ENCODE measurements around the gene GAN. TPM values are rescaled to one million over a fixed set of nuclear protein-coding genes. Genes with fewer than 3 reads are reported as not detected.

GAN gene
- total RNA-seq, 1 experiment from 2014 or later = 25.4 TPM

DNA sequence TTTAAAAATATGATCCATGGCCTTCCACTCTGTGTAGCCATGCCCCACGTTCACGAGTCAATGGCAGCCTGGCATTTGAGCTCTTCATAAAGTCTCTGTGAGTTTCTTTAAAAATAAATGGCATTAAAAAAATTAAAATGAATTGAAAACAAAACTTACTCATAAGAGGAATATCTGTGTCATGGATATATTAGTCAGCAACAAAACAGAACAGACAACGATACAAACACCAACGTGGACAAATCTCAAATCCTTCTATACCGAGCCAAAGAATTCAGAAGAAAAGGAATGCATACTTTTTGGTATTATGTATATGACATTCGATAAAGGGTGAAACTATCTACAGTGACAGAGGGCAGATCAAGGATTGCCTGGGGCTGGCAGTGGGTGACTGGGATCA lies 121.6 kb downstream of the GAN start:
- Mint-ChIP-seq H3K4me3 (no peak overlapping the region), H3K27ac (no peak overlapping the region), H3K9me3 (no peaks in the 10 kb centered on the region), H3K4me1 (peaks cover 12% of the 10 kb centered on the region), H3K36me3 (no peaks in the 10 kb centered on the region), H3K27me3 (ENCODE audit: low read depth) (peaks cover 4% of the 10 kb centered on the region)
- ATAC-seq (no peak), DNase-seq (ENCODE audit: low spot score) (no peak)
- no peak for TF ChIP-seq TEAD4 (CRISPR knock-in tag; IDR thresholded peaks at IDR 0.05)
- no peak for TF ChIP-seq RORB (CRISPR knock-in tag; IDR thresholded peaks at IDR 0.05)
- TF ChIP-seq ZNF138 (CRISPR knock-in tag; conservative IDR thresholded peaks at IDR 0.05) = no peak
- TF ChIP-seq, protein P1, sequence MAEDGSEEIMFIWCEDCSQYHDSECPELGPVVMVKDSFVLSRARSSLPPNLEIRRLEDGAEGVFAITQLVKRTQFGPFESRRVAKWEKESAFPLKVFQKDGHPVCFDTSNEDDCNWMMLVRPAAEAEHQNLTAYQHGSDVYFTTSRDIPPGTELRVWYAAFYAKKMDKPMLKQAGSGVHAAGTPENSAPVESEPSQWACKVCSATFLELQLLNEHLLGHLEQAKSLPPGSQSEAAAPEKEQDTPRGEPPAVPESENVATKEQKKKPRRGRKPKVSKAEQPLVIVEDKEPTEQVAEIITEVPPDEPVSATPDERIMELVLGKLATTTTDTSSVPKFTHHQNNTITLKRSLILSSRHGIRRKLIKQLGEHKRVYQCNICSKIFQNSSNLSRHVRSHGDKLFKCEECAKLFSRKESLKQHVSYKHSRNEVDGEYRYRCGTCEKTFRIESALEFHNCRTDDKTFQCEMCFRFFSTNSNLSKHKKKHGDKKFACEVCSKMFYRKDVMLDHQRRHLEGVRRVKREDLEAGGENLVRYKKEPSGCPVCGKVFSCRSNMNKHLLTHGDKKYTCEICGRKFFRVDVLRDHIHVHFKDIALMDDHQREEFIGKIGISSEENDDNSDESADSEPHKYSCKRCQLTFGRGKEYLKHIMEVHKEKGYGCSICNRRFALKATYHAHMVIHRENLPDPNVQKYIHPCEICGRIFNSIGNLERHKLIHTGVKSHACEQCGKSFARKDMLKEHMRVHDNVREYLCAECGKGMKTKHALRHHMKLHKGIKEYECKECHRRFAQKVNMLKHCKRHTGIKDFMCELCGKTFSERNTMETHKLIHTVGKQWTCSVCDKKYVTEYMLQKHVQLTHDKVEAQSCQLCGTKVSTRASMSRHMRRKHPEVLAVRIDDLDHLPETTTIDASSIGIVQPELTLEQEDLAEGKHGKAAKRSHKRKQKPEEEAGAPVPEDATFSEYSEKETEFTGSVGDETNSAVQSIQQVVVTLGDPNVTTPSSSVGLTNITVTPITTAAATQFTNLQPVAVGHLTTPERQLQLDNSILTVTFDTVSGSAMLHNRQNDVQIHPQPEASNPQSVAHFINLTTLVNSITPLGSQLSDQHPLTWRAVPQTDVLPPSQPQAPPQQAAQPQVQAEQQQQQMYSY (CRISPR knock-in tag; IDR thresholded peaks at IDR 0.05) = no peak
- TF ChIP-seq SMAD4 (CRISPR knock-in tag; IDR thresholded peaks at IDR 0.05) = no peak
- no peak for TF ChIP-seq ZSCAN18 (CRISPR knock-in tag; IDR thresholded peaks at IDR 0.05)
- TF ChIP-seq, protein P2, sequence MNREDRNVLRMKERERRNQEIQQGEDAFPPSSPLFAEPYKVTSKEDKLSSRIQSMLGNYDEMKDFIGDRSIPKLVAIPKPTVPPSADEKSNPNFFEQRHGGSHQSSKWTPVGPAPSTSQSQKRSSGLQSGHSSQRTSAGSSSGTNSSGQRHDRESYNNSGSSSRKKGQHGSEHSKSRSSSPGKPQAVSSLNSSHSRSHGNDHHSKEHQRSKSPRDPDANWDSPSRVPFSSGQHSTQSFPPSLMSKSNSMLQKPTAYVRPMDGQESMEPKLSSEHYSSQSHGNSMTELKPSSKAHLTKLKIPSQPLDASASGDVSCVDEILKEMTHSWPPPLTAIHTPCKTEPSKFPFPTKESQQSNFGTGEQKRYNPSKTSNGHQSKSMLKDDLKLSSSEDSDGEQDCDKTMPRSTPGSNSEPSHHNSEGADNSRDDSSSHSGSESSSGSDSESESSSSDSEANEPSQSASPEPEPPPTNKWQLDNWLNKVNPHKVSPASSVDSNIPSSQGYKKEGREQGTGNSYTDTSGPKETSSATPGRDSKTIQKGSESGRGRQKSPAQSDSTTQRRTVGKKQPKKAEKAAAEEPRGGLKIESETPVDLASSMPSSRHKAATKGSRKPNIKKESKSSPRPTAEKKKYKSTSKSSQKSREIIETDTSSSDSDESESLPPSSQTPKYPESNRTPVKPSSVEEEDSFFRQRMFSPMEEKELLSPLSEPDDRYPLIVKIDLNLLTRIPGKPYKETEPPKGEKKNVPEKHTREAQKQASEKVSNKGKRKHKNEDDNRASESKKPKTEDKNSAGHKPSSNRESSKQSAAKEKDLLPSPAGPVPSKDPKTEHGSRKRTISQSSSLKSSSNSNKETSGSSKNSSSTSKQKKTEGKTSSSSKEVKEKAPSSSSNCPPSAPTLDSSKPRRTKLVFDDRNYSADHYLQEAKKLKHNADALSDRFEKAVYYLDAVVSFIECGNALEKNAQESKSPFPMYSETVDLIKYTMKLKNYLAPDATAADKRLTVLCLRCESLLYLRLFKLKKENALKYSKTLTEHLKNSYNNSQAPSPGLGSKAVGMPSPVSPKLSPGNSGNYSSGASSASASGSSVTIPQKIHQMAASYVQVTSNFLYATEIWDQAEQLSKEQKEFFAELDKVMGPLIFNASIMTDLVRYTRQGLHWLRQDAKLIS (CRISPR knock-in tag; IDR thresholded peaks at IDR 0.05; ENCODE audit: borderline replicate concordance) = no peak
- no peak for TF ChIP-seq OVOL2 (CRISPR knock-in tag; IDR thresholded peaks at IDR 0.05; ENCODE audit: borderline replicate concordance)
- TF ChIP-seq, protein P3, sequence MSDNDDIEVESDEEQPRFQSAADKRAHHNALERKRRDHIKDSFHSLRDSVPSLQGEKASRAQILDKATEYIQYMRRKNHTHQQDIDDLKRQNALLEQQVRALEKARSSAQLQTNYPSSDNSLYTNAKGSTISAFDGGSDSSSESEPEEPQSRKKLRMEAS (CRISPR knock-in tag; IDR thresholded peaks at IDR 0.05) = no peak
- TF ChIP-seq, protein P4, sequence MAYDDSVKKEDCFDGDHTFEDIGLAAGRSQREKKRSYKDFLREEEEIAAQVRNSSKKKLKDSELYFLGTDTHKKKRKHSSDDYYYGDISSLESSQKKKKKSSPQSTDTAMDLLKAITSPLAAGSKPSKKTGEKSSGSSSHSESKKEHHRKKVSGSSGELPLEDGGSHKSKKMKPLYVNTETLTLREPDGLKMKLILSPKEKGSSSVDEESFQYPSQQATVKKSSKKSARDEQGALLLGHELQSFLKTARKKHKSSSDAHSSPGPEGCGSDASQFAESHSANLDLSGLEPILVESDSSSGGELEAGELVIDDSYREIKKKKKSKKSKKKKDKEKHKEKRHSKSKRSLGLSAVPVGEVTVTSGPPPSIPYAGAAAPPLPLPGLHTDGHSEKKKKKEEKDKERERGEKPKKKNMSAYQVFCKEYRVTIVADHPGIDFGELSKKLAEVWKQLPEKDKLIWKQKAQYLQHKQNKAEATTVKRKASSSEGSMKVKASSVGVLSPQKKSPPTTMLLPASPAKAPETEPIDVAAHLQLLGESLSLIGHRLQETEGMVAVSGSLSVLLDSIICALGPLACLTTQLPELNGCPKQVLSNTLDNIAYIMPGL (CRISPR knock-in tag; IDR thresholded peaks at IDR 0.05) = no peak
- TF ChIP-seq SP1 (CRISPR knock-in tag; conservative IDR thresholded peaks at IDR 0.05) = no peak
- TF ChIP-seq ESRRA (CRISPR knock-in tag; IDR thresholded peaks at IDR 0.05; ENCODE audit: borderline replicate concordance) = no peak
- no peak for TF ChIP-seq ZNF416 (CRISPR knock-in tag; IDR thresholded peaks at IDR 0.05)
- TF ChIP-seq ZNF317 (CRISPR knock-in tag; IDR thresholded peaks at IDR 0.05; ENCODE audit: borderline replicate concordance, low read depth) = no peak
- TF ChIP-seq, protein P5, sequence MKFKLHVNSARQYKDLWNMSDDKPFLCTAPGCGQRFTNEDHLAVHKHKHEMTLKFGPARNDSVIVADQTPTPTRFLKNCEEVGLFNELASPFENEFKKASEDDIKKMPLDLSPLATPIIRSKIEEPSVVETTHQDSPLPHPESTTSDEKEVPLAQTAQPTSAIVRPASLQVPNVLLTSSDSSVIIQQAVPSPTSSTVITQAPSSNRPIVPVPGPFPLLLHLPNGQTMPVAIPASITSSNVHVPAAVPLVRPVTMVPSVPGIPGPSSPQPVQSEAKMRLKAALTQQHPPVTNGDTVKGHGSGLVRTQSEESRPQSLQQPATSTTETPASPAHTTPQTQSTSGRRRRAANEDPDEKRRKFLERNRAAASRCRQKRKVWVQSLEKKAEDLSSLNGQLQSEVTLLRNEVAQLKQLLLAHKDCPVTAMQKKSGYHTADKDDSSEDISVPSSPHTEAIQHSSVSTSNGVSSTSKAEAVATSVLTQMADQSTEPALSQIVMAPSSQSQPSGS (CRISPR knock-in tag; IDR thresholded peaks at IDR 0.05; ENCODE audit: borderline replicate concordance, low read depth) = no peak
- TF ChIP-seq ZNF512 (CRISPR knock-in tag; IDR thresholded peaks at IDR 0.05; ENCODE audit: borderline replicate concordance) = no peak
- TF ChIP-seq, protein P6, sequence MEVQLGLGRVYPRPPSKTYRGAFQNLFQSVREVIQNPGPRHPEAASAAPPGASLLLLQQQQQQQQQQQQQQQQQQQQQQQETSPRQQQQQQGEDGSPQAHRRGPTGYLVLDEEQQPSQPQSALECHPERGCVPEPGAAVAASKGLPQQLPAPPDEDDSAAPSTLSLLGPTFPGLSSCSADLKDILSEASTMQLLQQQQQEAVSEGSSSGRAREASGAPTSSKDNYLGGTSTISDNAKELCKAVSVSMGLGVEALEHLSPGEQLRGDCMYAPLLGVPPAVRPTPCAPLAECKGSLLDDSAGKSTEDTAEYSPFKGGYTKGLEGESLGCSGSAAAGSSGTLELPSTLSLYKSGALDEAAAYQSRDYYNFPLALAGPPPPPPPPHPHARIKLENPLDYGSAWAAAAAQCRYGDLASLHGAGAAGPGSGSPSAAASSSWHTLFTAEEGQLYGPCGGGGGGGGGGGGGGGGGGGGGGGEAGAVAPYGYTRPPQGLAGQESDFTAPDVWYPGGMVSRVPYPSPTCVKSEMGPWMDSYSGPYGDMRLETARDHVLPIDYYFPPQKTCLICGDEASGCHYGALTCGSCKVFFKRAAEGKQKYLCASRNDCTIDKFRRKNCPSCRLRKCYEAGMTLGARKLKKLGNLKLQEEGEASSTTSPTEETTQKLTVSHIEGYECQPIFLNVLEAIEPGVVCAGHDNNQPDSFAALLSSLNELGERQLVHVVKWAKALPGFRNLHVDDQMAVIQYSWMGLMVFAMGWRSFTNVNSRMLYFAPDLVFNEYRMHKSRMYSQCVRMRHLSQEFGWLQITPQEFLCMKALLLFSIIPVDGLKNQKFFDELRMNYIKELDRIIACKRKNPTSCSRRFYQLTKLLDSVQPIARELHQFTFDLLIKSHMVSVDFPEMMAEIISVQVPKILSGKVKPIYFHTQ (CRISPR knock-in tag; IDR thresholded peaks at IDR 0.05) = no peak
- POLR2A ChIA-PET = no interaction called here
- CTCF ChIA-PET = no interaction called here
